Measurements from ENCODE around the gene CYP27B1. TPM values are rescaled to one million over a fixed set of nuclear protein-coding genes. Genes with fewer than 3 reads are reported as not detected.

Gene CYP27B1
- total RNA-seq, 4 donors from 2014 or later: 0.40 to 2.5 (median 2.3) TPM; not detected in 1

GRCh38 chr12:57736741-57737466, 30.0 kb downstream of the CYP27B1 start:
- in situ Hi-C loops (cut with MboI; ENCODE audit: low pct_ligation_motif_present in 1 of 4, low pct_unique_long_range_greater_than_20kb in 1 of 4, low sequenced_read_pairs in 3 of 4) (no loop called here), intact Hi-C loops (cut with DNase I; ENCODE audit: low total_unique reads) (no loop called here)
- no peak for TF ChIP-seq CTCF (IDR thresholded peaks at IDR 0.05)
- TF ChIP-seq EP300 (IDR thresholded peaks at IDR 0.05; ENCODE audit: low read depth): no peak
- TF ChIP-seq POLR2A (IDR thresholded peaks at IDR 0.05): no peak
- TF ChIP-seq POLR2AphosphoS5 (IDR thresholded peaks at IDR 0.05): no peak
- DNase-seq: no peak
- Histone ChIP-seq H3K4me1 (peaks cover 20 to 36% (median 26%) of the 10 kb centered on the region in 4 donors), H3K9me3 (no peaks in the 10 kb centered on the region), H3K4me3 (peak overlapping the region in 2 of 4 donors; percentile 23 to 35), H3K36me3 (no peaks in the 10 kb centered on the region), H3K27me3 (peaks cover 81% of the 10 kb centered on the region), H3K27ac (no peak overlapping the region)
- 38% methylated on average over 25 of the region's 31 CpGs; no CpG with 5 or more reads in 1 of the 2 donors for WGBS, 2 donors (ENCODE audit: low coverage in 1 of 2)

- H3K27me3 ChIP-seq: peaks cover 88% of the 10 kb centered on the region
Observed at GRCh38 chr12:57735952-57736740, 30.7 kb downstream of the CYP27B1 start.

GRCh38 chr12:57735198-57735855, 31.6 kb downstream of the CYP27B1 start:
- WGBS, 2 donors (ENCODE audit: low coverage in 1 of 2): 30 to 36% methylated on average over 3 to 8 of the region's 8 CpGs
- TF ChIP-seq POLR2A (IDR thresholded peaks at IDR 0.05) (no peak), CTCF (IDR thresholded peaks at IDR 0.05) (no peak), EP300 (IDR thresholded peaks at IDR 0.05; ENCODE audit: low read depth) (no peak), POLR2AphosphoS5 (IDR thresholded peaks at IDR 0.05) (no peak)
- no peaks in the 10 kb centered on the region for H3K36me3 ChIP-seq
- peaks cover 86% of the 10 kb centered on the region for H3K27me3 ChIP-seq
- intact Hi-C loops (cut with DNase I; ENCODE audit: low total_unique reads): no loop called here
- H3K4me1 ChIP-seq: peaks cover 20 to 36% (median 26%) of the 10 kb centered on the region in 4 donors
- no peak overlapping the region for H3K27ac ChIP-seq
- H3K9me3 ChIP-seq: no peaks in the 10 kb centered on the region
- no peak for DNase-seq
- in situ Hi-C loops (cut with MboI; ENCODE audit: low pct_ligation_motif_present in 1 of 4, low pct_unique_long_range_greater_than_20kb in 1 of 4, low sequenced_read_pairs in 3 of 4): no loop called here
- H3K4me3 ChIP-seq: no peak overlapping the region

More at GRCh38 chr12:57735952-57736740, 30.7 kb downstream of the CYP27B1 start:
- no peak overlapping the region for H3K27ac ChIP-seq
- peaks cover 20 to 36% (median 26%) of the 10 kb centered on the region in 4 donors for H3K4me1 ChIP-seq
- TF ChIP-seq CTCF (IDR thresholded peaks at IDR 0.05): no peak
- TF ChIP-seq EP300 (IDR thresholded peaks at IDR 0.05; ENCODE audit: low read depth): no peak
- TF ChIP-seq POLR2AphosphoS5 (IDR thresholded peaks at IDR 0.05): no peak
- TF ChIP-seq POLR2A (IDR thresholded peaks at IDR 0.05): no peak
- 24 to 35% methylated on average over 15 to 49 of the region's 49 CpGs for WGBS, 2 donors (ENCODE audit: low coverage in 1 of 2)
- no peaks in the 10 kb centered on the region for H3K9me3 ChIP-seq
- no peak overlapping the region for H3K4me3 ChIP-seq
- H3K36me3 ChIP-seq: no peaks in the 10 kb centered on the region
- intact Hi-C loops (cut with DNase I; ENCODE audit: low total_unique reads) (no loop called here), in situ Hi-C loops (cut with MboI; ENCODE audit: low pct_ligation_motif_present in 1 of 4, low pct_unique_long_range_greater_than_20kb in 1 of 4, low sequenced_read_pairs in 3 of 4) (no loop called here)
- DNase-seq: no peak

GRCh38 chr12:57734591-57734990, 32.3 kb downstream of the CYP27B1 start:
- in situ Hi-C loops (cut with MboI; ENCODE audit: low pct_ligation_motif_present in 1 of 4, low pct_unique_long_range_greater_than_20kb in 1 of 4, low sequenced_read_pairs in 3 of 4): no loop called here
- DNase-seq: no peak
- 87% methylated on average over 4 of the region's 4 CpGs; no CpG with 5 or more reads in 1 of the 2 donors for WGBS, 2 donors (ENCODE audit: low coverage in 1 of 2)
- H3K9me3 ChIP-seq: no peaks in the 10 kb centered on the region
- TF ChIP-seq EP300 (IDR thresholded peaks at IDR 0.05; ENCODE audit: low read depth) (no peak), POLR2A (IDR thresholded peaks at IDR 0.05) (no peak), CTCF (IDR thresholded peaks at IDR 0.05) (no peak), POLR2AphosphoS5 (IDR thresholded peaks at IDR 0.05) (no peak)
- no peak overlapping the region for H3K27ac ChIP-seq
- H3K4me1 ChIP-seq: peaks cover 20 to 36% (median 26%) of the 10 kb centered on the region in 4 donors
- no peaks in the 10 kb centered on the region for H3K36me3 ChIP-seq
- H3K4me3 ChIP-seq: no peak overlapping the region
- intact Hi-C loops (cut with DNase I; ENCODE audit: low total_unique reads): no loop called here
- peaks cover 79% of the 10 kb centered on the region for H3K27me3 ChIP-seq
